ENCODE data around the gene RPS6KA5. TPM values are rescaled to one million over a fixed set of nuclear protein-coding genes. Genes with fewer than 3 reads are reported as not detected.

The RPS6KA5 gene
- total and polyA plus RNA-seq, 9 of the 15 experiments (the other 6 are each of a cell fraction or from before 2014, with no cell fraction given) = 0.88 to 7.7 (median 4.7) TPM

DNA sequence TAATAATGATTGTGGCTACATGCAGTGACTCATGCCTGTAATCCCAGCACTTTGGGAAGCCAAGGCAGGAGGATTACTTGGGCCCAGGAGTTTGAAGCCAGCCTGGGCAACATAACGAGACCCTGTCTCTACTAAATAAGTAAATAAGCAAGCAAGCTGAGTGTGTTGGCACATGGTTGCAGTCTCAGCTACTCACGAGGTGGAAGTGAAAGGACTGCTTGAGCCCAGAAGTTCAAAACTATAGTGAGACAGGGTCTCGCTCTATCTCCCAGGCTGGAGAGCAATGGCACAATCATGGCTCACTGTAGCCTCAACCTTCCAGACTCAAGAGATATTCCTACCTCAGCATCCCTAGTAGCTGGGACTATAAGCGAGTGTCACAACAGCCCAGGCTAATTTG is 64.7 kb downstream of the RPS6KA5 start (continued):
- TF ChIP-seq ZNF76 (CRISPR knock-in tag; IDR thresholded peaks at IDR 0.05; ENCODE audit: borderline replicate concordance) (no peak), ESRRB (CRISPR knock-in tag; IDR thresholded peaks at IDR 0.05; ENCODE audit: borderline replicate concordance) (no peak), ZNF583 (CRISPR knock-in tag; IDR thresholded peaks at IDR 0.05) (no peak), ZNF316 (IDR thresholded peaks at IDR 0.05) (no peak)
- TF ChIP-seq, protein P1, sequence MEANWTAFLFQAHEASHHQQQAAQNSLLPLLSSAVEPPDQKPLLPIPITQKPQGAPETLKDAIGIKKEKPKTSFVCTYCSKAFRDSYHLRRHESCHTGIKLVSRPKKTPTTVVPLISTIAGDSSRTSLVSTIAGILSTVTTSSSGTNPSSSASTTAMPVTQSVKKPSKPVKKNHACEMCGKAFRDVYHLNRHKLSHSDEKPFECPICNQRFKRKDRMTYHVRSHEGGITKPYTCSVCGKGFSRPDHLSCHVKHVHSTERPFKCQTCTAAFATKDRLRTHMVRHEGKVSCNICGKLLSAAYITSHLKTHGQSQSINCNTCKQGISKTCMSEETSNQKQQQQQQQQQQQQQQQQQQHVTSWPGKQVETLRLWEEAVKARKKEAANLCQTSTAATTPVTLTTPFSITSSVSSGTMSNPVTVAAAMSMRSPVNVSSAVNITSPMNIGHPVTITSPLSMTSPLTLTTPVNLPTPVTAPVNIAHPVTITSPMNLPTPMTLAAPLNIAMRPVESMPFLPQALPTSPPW (CRISPR knock-in tag; IDR thresholded peaks at IDR 0.05) = no peak
- TF ChIP-seq, protein P2, sequence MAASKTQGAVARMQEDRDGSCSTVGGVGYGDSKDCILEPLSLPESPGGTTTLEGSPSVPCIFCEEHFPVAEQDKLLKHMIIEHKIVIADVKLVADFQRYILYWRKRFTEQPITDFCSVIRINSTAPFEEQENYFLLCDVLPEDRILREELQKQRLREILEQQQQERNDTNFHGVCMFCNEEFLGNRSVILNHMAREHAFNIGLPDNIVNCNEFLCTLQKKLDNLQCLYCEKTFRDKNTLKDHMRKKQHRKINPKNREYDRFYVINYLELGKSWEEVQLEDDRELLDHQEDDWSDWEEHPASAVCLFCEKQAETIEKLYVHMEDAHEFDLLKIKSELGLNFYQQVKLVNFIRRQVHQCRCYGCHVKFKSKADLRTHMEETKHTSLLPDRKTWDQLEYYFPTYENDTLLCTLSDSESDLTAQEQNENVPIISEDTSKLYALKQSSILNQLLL (CRISPR knock-in tag; IDR thresholded peaks at IDR 0.05; ENCODE audit: borderline replicate concordance) = no peak

DNA sequence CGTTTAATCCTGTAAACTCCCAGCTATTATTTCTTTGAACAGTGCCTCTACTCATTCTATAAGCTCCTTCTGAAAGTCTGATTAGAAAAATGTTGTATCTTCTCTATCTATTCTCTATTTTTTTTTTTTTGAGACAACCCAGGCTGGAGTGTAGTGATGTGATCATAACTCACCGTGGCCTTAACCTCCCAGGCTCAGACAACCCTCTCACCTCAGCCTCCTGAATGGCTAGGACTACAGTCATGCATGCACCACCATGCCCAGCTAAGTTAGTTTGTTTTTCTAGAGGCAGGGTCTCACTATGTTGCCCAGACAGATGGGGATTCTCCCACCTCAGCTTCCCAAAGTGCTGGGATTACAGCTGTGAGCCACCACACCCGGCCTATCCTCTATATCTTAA is 66.6 kb downstream of the RPS6KA5 start:
- FAIRE-seq (no peak), DNase-seq (ENCODE audit: extremely low read depth in 1 of 4, low spot score in 3 of 4) (no peak), ATAC-seq (no peak)
- H4K20me1 ChIP-seq (replicated peaks; ENCODE audit: control insufficient read depth, insufficient read depth, low read length) = no peaks in the 10 kb centered on the region
- no peaks in the 10 kb centered on the region for H3K9me3 ChIP-seq (replicated peaks; ENCODE audit: control insufficient read depth, insufficient read depth, low read depth, low read length)
- in situ Hi-C loops (cut with MboI) (no loop called here), intact Hi-C loops (cut with micrococcal nuclease) (no loop called here)
- ChIA-PET POLR2A (interaction anchor here (0.6 kb wide), 1 partner anchor 108 kb away, joined by 3 read pairs; no protein-coding TSS in a partner anchor), CTCF (ENCODE audit: low intra/inter-chr PET ratio) (no interaction called here)
- H3K27me3 ChIP-seq (ENCODE audit: control insufficient read depth in 2 of 2, insufficient read depth in 2 of 2, low read length in 2 of 2) = no peaks in the 10 kb centered on the region
- no peaks in the 10 kb centered on the region for H3K79me2 ChIP-seq (ENCODE audit: control insufficient read depth, insufficient read depth, low read length)
- no peaks in the 10 kb centered on the region for H3K36me3 ChIP-seq (ENCODE audit: control insufficient read depth, insufficient read depth, low read length)
- no peak overlapping the region for H3K4me2 ChIP-seq (ENCODE audit: insufficient read depth, low read length)
- H3K9ac ChIP-seq (ENCODE audit: insufficient read depth in 1 of 2, low read depth in 2 of 2, low read length in 2 of 2) = no peak overlapping the region
- no peaks in the 10 kb centered on the region for H3K4me1 ChIP-seq (replicated peaks in 1 of 2; ENCODE audit: control insufficient read depth in 2 of 2, insufficient read depth in 2 of 2, low read length in 2 of 2)
- no TSS peak for BruUV-seq (replicated peaks)
- 47% methylated on average over 3 of the region's 3 CpGs for WGBS (ENCODE audit: insufficient coverage, low coverage, missing lambda C conversion rate)
- no peak overlapping the region for H3K27ac ChIP-seq (ENCODE audit: extremely low read depth, low read depth, low read length)
- H3K4me3 ChIP-seq = no peak overlapping the region
- no peaks in the 10 kb centered on the region for H3K9me1 ChIP-seq (ENCODE audit: control insufficient read depth, insufficient read depth, low read length)
- H2AFZ ChIP-seq (ENCODE audit: low read depth, low read length) = no peak overlapping the region
- TF ChIP-seq ILF3 (IDR thresholded peaks at IDR 0.05; ENCODE audit: borderline replicate concordance) = no peak
- no peak for TF ChIP-seq NCOR1 (IDR thresholded peaks at IDR 0.05)
- no peak for TF ChIP-seq ARNT (IDR thresholded peaks at IDR 0.05)
- no peak for TF ChIP-seq EHMT2 (IDR thresholded peaks at IDR 0.05)
- no peak for TF ChIP-seq RB1 (IDR thresholded peaks at IDR 0.05; ENCODE audit: low read depth)
- no peak for TF ChIP-seq DNMT1 (IDR thresholded peaks at IDR 0.05)
- no peak for TF ChIP-seq NCOA4 (IDR thresholded peaks at IDR 0.05; ENCODE audit: partially characterized antibody)
- no peak for TF ChIP-seq CBFB (CRISPR knock-in tag; IDR thresholded peaks at IDR 0.05)
- TF ChIP-seq SMAD3 (CRISPR knock-in tag; conservative IDR thresholded peaks at IDR 0.05) = no peak
- TF ChIP-seq ZNF140 (CRISPR knock-in tag; IDR thresholded peaks at IDR 0.05) = no peak
- no peak for TF ChIP-seq SMARCA4 (IDR thresholded peaks at IDR 0.05)
- TF ChIP-seq, protein P3, sequence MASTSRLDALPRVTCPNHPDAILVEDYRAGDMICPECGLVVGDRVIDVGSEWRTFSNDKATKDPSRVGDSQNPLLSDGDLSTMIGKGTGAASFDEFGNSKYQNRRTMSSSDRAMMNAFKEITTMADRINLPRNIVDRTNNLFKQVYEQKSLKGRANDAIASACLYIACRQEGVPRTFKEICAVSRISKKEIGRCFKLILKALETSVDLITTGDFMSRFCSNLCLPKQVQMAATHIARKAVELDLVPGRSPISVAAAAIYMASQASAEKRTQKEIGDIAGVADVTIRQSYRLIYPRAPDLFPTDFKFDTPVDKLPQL (IDR thresholded peaks at IDR 0.05; ENCODE audit: extremely low read depth, insufficient read length) = no peak
- TF ChIP-seq ZNF77 (CRISPR knock-in tag; IDR thresholded peaks at IDR 0.05) = no peak
- TF ChIP-seq ZNF644 (tag; IDR thresholded peaks at IDR 0.05; ENCODE audit: low read depth) = no peak
